NCI-H1436 (cell line): ENCODE measurements around the gene BRPF1.

ENCODE experiments used
- DNase-seq: peaks from one replicate; lab custom pipeline; 2025; lab: John Stamatoyannopoulos, UW

BRPF1 gene, protein sequence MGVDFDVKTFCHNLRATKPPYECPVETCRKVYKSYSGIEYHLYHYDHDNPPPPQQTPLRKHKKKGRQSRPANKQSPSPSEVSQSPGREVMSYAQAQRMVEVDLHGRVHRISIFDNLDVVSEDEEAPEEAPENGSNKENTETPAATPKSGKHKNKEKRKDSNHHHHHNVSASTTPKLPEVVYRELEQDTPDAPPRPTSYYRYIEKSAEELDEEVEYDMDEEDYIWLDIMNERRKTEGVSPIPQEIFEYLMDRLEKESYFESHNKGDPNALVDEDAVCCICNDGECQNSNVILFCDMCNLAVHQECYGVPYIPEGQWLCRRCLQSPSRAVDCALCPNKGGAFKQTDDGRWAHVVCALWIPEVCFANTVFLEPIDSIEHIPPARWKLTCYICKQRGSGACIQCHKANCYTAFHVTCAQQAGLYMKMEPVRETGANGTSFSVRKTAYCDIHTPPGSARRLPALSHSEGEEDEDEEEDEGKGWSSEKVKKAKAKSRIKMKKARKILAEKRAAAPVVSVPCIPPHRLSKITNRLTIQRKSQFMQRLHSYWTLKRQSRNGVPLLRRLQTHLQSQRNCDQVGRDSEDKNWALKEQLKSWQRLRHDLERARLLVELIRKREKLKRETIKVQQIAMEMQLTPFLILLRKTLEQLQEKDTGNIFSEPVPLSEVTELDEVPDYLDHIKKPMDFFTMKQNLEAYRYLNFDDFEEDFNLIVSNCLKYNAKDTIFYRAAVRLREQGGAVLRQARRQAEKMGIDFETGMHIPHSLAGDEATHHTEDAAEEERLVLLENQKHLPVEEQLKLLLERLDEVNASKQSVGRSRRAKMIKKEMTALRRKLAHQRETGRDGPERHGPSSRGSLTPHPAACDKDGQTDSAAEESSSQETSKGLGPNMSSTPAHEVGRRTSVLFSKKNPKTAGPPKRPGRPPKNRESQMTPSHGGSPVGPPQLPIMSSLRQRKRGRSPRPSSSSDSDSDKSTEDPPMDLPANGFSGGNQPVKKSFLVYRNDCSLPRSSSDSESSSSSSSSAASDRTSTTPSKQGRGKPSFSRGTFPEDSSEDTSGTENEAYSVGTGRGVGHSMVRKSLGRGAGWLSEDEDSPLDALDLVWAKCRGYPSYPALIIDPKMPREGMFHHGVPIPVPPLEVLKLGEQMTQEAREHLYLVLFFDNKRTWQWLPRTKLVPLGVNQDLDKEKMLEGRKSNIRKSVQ (N-terminal part only)

DNA sequence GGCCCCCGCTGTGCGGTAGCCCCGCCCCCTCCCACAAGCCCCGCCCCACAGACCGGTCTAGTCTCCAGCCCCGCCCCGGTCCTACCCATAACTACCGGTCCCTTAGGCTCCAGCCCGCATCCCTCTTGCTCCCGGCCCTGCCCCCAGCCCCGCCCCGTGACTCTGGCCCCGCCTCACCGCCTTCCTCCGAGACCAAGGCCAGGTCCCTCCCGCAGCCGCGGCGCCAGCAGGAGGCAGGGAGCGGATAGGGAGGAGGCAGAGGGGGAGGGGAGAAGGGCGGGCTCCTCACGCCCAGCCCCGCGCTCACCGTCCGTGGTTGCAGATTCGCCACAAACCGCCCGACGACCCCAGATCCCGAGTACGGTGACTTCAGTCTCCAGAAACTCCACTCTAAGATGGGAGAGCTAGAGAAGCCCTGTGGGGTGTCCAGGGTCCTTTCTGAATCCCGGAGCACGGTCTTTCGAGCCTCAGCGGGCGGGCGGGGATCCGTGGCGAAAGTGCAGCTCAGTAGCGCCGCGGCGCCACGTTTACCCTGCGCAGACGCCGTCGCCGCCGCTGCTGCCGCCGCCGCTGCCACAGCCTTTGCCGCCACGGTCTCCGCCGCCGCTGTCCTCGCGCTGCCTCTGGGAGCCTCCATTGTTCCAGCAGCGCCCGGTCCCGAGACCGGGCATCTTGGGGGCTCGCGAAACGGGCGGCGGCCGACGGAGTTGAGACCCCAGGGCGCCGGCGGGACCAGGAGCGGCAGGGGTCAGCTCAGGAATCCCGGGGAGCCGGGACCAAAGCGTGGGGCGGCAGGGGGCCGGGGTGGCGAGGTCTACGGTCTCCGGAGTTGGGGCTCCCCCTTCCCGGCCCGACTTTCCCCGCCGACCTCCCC lies at the start of gene BRPF1:
BRPF1 (plus strand) TSS at position 530 of the 874 bp plus-strand sequence. CDS start 2,406 bp downstream, outside the sequence.
- peak; percentile 91 for DNase-seq

GRCh38 chr3:9682096-9682495 lies 49.4 kb upstream of the BRPF1 start:
- no peak for DNase-seq

- DNase-seq = no peak
Observed at GRCh38 chr3:9683426-9683825, 48.1 kb upstream of the BRPF1 start.

GRCh38 chr3:9685216-9686049 lies 46.1 kb upstream of the BRPF1 start:
- no peak for DNase-seq

DNA sequence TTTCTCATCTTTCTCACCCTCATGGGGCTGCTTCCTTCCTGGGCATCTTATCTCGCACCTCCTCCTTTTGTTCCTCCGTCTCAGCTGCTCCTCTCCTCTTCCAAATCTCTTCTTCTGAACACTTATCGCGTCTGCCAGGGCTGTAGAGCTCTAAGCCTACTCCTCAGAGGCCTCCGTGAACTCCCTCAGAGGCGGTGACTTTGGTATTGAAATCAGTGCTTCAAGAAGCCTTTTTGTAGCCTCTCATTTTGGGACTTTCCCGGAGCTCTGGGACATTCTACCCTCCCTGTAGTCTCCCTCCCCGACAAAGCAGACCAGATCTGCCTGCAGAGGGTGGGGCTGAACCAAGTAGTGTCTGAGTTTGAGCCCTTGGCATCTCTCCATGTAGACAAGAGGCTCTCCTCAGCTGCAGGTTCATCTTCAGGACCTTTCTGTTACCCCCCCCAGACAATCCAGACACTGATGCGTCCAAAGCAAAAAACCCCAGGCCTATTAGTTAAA lies 45.4 kb upstream of the BRPF1 start:
- no peak for DNase-seq

- no peak for DNase-seq
Observed at GRCh38 chr3:9686703-9687102, 44.8 kb upstream of the BRPF1 start.

DNA sequence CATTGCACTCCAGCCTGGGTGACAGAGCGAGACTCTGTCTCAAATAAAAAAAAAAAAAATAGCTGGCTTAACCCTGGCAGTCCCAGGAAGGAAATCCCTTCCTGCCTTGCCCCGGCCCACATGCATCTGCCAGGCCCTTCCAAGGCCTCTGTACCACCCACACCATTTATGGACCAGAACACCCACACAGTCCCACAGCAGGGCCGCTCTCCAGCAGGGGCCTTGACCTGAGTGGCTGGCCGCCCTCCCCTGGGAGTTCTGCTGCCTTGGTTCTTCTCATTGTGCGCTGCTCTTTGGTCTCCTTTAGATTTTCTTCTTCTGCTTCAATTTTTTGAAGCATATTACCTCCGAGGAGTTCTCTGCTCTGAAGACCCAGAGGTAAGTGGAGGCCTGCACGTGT lies 44.0 kb upstream of the BRPF1 start:
- DNase-seq = no peak

DNA sequence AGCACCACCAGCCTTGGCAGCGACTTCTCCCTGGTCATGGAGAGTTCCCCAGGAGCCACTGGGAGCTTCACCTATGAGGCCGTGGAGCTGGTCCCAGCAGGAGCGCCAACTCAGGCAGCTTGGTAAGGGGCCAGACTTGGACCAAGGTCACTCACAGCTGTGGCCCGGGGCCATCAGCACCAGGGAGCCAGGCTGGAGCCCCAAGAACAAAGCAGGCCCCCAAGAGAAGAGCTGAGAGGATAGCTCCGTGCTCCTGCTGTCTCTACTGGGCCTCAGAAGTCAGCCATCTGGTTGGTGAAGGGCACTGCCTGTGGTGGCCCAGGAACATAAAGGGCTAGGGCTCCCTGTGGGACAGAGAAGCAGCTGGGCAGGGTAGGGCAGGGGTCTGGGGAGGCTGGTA lies 42.6 kb upstream of the BRPF1 start:
- DNase-seq = no peak

DNA sequence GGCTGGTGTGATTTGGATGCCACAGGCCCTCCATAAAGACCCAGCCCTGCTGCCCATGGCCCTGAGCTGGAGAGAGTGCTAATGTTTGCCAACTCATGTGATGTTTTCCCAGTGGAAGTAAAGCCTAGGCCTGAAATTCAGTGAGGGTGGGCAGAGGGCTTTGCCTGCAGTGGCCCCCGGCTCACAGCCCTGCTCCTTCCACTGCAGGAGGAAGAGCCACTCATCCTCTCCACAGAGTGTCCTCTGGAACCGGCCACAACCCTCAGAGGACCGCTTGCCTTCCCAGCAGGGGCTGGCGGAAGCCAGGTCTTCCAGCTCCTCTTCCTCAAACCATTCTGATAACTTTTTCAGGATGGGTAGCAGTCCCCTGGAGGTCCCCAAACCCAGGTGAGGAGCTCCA lies 41.8 kb upstream of the BRPF1 start:
- no peak for DNase-seq

GRCh38 chr3:9690451-9691450 lies 40.8 kb upstream of the BRPF1 start:
- DNase-seq = no peak

GRCh38 chr3:9691636-9692035 lies 39.9 kb upstream of the BRPF1 start:
- DNase-seq = no peak

GRCh38 chr3:9692416-9692815 lies 39.1 kb upstream of the BRPF1 start:
- no peak for DNase-seq

DNA sequence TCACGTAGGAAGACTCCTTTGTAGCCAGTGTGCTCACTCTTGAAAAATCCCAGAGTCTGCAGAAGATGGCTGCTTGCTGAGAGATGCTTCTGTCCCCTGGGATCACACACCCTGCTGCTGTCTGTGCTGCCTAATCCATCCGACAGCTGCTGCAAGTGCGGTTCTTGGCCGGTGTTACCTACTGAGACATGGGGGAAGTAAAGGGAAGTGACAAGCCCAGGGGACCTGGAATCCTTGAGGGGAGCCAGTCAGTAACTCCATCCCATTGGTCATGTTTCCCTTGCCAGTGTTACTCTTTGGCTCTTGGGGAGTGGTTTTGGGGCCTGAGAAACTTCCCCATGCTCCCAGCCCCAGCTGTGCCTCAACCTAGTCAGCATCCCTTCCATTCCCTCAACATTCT lies 36.2 kb upstream of the BRPF1 start:
- no peak for DNase-seq

- no peak for DNase-seq
Observed at GRCh38 chr3:9695746-9696145, 35.8 kb upstream of the BRPF1 start.

GRCh38 chr3:9696480-9697220 lies 34.9 kb upstream of the BRPF1 start:
- DNase-seq = no peak

- DNase-seq = no peak
Observed at GRCh38 chr3:9697892-9698291, 33.6 kb upstream of the BRPF1 start.

DNA sequence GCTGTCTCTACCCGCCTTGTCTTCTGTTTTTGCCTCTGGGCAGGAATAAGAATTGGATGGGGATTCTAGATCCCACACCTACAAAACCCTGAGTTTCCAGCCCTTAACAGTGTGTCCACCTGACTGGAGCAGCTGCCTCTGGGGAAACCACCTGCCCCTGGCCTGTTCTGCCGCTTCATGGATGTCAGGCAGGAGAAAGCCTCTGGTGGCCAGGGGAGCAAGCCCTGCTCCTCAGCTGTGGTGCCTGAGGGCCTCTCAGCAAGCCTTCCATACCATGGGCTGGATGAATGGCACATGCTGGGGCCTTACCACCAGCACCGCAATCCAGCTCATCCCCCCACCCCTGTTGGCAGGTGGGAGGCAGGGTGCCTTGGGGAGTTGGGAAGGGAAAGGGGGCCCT lies 33.2 kb upstream of the BRPF1 start:
- no peak for DNase-seq

GRCh38 chr3:9700536-9700935 lies 31.0 kb upstream of the BRPF1 start:
- no peak for DNase-seq
